NCI-H2196 (cell line): ENCODE results near the gene HBB.
A peak's percentile ranks its signal among the peaks of the same experiment; 100 is the strongest.

Source experiments
- DNase-seq: peaks from one replicate; lab custom pipeline; 2025; ENCODE audit not compliant: unreplicated experiment; lab: John Stamatoyannopoulos, UW

HBB gene

DNA sequence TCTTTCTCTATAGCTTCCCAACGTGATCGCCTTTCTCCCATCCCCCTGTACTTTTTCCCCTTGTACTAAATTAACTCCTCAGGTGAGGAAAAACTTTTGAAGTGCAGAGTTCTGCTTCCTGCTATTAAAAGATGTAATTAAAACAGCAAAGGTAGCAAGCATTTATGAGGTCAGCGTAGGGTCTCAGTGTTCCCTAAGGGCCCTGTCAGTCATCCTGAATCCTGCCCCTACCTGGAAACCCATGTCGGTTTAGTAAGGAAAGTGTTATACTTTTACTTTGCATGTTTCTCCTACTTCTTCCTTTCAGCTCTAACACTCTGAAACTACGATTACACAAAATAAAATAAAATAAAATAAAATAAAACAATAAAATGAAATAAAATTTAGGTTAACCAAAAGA, 1.3 kb upstream of the HBB start:
- no peak for DNase-seq

DNA sequence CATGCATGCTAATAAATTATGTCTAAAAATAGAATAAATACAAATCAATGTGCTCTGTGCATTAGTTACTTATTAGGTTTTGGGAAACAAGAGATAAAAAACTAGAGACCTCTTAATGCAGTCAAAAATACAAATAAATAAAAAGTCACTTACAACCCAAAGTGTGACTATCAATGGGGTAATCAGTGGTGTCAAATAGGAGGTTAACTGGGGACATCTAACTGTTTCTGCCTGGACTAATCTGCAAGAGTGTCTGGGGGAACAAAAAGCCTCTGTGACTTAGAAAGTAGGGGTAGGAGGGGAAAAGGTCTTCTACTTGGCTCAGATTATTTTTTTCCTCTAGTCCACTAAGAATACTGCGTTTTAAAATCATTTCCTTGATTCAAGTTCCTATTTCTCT, 810 bp upstream of the HBB start:
- no peak for DNase-seq

DNA sequence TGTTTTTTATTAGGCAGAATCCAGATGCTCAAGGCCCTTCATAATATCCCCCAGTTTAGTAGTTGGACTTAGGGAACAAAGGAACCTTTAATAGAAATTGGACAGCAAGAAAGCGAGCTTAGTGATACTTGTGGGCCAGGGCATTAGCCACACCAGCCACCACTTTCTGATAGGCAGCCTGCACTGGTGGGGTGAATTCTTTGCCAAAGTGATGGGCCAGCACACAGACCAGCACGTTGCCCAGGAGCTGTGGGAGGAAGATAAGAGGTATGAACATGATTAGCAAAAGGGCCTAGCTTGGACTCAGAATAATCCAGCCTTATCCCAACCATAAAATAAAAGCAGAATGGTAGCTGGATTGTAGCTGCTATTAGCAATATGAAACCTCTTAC, 1.4 kb downstream of the HBB start:
- DNase-seq = no peak

DNA sequence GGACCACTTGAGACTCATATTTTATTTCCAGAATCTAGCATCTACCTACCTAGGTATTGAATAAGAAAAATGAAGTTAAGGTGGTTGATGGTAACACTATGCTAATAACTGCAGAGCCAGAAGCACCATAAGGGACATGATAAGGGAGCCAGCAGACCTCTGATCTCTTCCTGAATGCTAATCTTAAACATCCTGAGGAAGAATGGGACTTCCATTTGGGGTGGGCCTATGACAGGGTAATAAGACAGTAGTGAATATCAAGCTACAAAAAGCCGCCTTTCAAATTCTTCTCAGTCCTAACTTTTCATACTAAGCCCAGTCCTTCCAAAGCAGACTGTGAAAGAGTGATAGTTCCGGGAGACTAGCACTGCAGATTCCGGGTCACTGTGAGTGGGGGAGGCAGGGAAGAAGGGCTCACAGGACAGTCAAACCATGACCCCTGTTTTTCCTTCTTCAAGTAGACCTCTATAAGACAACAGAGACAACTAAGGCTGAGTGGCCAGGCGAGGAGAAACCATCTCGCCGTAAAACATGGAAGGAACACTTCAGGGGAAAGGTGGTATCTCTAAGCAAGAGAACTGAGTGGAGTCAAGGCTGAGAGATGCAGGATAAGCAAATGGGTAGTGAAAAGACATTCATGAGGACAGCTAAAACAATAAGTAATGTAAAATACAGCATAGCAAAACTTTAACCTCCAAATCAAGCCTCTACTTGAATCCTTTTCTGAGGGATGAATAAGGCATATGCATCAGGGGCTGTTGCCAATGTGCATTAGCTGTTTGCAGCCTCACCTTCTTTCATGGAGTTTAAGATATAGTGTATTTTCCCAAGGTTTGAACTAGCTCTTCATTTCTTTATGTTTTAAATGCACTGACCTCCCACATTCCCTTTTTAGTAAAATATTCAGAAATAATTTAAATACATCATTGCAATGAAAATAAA, 2.1 kb downstream of the HBB start:
- no peak for DNase-seq

DNA sequence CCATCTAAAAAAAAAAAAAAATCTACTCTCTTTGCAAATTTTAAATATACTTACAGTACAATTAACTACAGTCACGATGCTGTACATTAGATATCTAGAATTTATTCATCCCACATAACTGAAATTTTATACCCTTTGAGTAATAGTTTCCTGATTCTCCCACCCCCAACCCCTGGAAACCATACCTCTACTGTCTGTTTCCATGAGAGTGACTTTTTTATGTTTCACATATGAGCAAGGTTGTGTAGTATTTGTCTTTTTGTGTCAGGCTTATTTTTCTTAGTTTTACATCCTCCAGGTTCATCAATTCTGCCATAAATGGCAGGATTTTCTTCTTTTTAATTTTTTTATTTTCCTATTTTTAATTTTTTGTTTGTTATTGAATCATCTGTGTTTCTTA, 3.2 kb downstream of the HBB start:
- DNase-seq = no peak

DNA sequence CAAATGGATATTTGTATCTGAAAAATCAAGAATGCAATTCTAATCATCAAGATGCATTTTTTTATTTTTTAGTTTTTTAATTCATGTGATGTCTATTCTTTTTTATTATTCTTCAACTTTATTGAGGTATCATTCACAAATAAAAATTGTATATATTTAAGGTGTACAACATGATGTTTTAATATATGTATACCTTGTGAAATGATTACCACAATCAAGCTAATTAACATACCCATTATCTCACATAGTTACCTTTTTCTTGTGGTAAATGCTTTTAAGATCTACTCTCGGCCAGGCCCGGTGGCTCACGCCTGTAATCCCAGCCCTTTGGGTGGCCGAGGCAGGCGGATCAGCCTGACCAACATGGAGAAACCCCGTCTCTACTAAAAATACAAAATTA, 3.7 kb downstream of the HBB start:
- DNase-seq = no peak

DNA sequence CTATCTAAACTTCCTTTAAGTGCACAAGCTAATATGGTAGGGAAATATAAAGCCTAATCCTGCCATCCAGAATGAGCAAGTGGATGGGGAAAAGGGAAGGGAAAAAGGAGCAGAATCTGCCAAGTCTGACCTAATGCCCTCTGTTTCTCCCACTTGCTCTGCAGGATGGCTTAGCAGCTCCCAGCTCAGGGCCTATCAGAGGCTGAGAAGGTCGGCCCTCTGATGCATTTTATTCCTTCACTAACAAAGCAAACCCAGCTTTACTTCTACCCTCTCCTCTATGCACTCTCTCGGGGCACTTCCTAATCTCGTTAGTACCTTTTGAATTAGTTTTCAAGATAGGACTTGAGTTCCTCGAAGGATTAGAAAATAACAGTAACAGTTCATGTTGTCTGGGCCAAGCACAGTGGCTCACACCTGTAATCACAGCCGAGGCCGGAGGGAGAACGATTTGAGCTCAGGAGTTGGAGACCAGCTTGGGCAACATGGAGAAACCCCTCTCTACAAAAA, 16.4 kb downstream of the HBB start:
- DNase-seq = no peak

DNA sequence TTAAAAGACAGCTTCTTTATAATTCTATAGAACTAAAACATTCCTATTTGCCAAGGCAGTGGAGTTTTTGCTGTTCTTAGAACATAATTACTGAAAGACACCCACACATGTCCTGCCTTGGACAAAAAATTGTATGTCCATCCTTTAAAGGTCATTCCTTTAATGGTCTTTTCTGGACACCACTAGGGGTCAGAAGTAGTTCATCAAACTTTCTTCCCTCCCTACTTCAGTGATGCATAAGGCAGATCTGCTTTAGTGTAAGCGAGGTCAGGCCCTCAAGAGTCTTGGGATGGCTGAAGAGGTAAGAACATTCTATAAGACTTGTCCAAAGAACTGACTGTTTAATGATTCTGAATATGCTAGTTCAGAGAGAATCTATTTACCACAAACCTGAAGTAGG, 22.1 kb downstream of the HBB start:
- DNase-seq = peak; percentile 6

DNA sequence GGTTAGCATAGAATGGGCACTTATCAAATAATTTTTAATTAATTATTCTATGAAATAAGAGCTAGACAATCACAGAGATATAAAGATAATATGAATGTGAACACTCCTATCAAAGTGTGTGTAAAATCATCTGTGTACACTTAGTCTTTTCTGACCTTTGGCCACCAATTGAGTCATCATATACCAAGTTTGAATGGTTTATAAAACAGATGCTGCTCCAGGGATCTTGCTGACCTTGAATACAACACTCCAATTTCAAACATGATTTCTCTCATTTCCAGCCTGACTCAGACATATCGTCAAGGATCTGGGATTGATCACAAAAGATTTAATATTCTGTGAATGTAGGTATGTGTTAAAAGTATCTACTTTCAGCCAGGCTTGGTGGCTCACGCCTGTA, 23.5 kb downstream of the HBB start:
- no peak for DNase-seq

DNA sequence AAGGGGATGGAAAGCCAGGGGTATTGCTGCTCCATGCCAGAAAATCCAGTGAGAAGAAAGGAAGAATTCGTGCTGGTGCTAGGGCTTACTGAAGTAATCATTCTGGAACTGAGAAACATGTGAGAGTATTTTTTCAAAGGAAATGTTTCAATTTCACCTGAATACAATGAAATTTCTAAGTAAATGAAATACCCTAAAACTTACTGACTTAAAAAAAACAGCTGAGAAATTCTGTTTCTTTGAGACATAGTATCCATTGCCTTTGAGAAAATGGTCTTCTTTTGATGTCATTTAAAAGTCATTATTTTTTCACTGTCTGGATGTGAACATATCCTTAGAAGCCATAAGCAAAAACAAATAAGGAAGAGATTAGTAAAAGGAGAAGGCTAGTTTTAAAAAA, 26.3 kb downstream of the HBB start, which contains the start of gene OR51V1:
Gene OR51V1, minus strand, starts transcription at position 101 of the 400 bp plus-strand sequence. Its CDS starts 0 bp downstream, at position 101.
- DNase-seq = no peak

DNA sequence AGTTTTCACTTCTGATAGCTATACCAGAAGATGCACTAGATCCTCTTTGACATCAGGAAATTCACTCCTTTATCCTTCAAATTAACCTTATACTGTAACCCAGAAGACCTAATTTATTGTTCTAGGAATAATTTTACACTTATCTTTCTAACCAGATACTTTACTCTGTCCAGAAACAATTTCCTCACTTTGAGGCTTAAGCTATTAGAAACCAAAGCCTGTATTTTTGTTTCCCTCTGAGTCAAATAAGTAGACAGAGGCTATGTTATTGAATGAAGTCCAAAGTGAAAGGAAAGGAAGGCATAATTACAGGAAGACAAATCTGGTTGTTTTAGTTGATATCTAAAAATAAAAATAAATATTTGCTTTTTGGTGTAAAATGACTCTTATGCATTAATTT, 28.6 kb downstream of the HBB start:
- DNase-seq = no peak

DNA sequence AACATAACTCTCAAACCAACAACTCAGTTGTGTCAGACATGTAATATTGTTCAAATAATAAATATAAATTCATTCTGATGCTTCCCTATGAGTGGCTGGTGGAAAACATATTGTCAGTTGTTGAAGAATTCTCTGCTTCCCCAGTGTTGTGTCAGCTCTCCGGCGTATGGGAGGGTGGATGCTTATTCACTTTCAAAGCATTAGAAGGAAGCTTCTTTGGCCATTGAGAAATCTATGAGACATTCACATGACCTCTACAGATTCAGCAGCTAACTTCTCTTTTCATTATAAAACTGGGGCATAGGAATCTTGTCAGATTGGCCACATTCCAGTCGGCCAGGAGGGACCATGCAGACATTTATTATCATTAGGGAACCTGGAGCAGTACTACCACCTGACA, 29.3 kb downstream of the HBB start:
- no peak for DNase-seq

DNA sequence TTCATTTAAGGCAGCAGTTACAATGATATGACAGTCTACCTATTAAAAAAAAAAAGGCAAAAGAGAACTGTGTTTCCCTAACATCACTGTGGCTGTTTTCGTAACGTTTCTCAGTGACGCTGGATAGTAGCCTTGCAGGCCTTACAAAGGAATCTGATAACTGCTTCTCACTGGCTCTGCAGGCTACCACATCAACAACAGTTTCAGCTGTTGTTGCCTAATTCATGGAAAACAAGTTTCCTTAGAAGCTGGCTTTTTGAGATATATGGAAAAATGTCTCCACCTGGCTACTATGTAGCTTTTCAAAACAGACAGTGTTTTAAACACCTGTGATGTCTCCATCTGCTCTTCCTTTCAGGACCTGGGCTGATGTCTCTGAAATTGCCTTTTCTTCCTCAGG, 30.1 kb downstream of the HBB start:
- no peak for DNase-seq

DNA sequence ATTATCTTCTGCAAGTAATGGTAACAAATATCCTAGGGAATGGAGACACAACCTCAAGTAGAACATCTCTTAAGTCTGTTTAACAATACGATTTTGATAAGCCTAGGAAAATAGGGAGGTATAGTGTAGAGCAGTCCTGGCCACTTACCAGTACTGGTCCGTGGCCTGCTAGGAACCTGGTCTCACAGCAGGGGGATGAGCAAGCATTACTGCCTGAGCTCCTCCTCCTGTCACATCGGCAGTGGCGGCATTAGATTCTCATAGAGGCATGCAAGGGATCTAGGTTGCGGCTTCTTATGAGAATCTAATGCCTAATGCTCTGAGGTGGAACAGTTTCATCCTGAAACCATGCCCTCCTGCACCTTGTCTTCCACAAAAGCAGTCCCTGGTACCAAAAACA, 30.8 kb downstream of the HBB start:
- DNase-seq = no peak

DNA sequence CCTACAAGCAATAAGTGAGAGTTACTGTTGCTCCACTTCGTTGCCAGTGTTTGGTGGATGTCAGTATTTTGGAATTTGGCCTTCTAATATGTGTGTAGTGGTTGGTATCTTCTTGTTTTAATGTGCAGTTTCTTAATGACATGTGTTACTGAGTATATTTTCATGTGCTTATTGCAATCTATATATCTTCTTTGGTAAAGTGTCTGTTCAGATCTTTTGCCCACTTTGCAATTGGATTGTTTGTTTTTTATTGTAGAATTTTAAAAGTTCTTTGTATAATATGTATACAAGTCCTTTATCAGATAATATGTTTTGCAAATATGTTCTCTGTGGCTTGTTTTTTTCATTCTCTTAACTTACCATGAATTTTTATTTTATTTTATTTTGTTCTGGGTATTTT, 34.1 kb downstream of the HBB start:
- no peak for DNase-seq

DNA sequence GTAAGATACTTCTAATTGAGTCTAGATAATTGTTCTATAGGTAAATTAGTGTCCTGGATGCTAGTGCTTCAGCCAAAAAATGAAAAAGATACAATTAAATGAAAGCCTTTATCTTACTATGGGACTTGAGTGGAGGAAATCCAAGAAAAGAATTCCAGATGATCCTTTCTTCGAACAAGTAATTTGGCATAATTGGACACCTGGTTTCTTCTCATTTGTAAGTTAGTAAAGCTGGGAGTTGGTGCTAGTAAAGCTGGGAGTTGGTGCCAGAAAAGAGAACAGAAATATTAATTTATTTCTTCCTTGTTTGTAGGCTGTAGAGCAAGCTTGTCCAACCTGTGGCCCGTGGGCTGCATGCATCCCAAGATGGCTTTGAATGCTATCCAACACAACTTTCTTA, 38.7 kb downstream of the HBB start:
- DNase-seq = no peak

DNA sequence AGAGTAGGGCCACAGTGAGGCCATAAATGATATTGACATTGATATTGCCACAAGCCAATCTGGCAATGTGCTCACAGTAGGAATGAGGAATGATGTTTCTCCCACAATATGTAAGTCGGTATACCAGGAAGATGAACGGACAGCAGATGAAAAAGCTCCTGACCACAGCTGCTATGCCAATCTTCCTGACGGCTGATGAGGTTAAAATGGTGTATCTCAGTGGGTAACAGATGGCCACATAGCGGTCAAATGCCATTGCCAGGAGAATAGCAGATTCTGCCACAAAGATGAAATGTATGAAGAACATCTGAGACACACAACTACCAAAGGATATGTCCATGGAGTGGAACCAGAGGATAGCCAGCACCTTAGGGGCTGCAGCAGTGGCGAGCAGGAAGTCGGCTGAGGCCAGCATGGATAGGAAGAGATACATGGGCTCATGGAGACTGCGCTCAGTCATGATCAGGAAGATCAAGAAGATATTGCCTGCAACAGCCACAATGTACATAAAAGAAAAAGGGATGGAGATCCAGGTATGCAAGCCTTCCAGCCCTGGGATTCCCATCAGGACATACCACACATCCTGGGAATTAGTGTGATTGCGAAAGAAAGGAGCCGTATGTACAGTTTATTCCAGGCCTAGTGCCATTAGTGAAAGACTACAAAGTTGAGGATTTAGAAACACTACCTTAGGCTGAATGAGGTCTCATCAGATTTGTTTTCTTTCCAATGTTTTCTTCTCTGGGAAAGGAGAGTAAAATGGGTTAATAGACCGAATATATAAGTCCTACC, 48.6 kb downstream of the HBB start:
- DNase-seq = no peak
